Stimulated activated CD4-positive, alpha-beta T cell treated with anti-CD3 and anti-CD28 coated beads, Interleukin-4, amount 100 ng/mL, for 1 hour (primary cell): Measurements from ENCODE around the gene XRCC3.
"Not testable (repeated sequence)": the region's sequence is repeated elsewhere in the genome, so short reads cannot be mapped to it uniquely, and the experiment has no call there.

ENCODE experiments used
- DNase-seq: peaks from one replicate; pipeline ENCODE4 v3.0.0-alpha.2; 2020

Gene XRCC3

DNA sequence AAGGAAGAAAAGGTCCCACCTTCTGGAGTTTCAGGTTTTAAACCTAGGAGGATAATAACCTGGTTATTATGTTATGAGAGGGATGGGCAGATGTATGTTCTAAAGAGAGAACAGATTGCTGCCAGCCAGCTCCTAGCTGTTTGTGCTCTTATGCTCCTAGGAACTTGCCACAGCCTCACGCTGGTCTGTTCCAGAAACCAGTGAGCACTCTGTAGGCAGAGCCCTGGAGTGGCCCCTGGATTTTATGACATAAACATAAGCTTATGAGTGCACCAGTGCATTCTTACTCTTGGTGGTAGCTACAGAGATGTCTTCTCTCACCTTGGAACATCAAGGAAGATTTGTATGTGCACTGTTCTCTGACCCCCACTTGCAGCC is 58.5 kb downstream of the XRCC3 start:
- DNase-seq: no peak

DNA sequence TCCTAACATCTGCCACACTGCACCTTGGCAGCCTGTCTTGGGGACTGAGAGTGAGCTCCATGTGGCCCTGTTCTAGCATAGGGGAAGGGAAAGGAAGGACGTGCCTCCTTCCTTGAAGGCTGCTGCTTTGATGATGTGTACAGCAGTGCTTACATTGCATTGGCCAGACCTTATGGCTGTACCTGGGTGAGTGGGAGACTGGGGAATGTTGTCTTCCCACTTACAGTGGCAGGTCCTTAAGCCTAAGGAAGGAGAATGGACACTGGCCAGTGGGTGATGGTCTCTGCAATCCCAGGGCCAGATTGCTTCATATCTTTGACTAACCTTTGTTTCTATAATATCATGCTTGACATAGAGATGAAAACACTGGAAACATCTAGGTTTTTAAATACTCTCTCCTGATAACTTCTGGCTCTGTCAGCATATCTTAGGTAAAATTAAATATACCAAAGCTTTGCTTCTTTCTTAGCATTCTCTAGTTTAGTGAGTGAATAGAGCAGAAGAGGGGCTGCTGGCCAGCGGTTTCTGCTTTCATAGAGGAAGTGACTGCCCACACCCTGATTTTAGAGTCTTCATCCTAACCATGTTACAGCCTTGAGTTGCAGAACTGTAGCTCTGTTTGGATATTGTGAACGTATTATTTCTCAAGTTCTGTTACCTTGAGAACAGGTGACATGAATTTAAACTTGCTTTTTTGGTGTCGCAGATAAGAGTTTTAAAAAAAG is 59.1 kb downstream of the XRCC3 start:
- DNase-seq: no peak

DNA sequence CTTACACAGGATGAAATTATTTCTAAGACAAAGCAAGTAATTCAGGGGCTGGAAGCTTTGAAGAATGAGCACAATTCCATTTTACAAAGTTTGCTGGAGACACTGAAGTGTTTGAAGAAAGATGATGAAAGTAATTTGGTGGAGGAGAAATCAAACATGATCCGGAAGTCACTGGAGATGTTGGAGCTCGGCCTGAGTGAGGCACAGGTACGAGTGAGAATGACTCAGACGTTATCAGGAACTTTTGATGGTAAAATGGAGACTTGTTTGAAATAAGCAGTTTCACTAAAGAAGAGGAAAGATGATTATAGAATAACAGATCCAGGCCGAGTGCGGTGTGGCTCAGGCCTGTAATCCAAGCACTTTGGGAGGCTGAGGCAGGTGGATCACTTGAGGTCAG is 60.6 kb downstream of the XRCC3 start:
- DNase-seq: no peak

DNA sequence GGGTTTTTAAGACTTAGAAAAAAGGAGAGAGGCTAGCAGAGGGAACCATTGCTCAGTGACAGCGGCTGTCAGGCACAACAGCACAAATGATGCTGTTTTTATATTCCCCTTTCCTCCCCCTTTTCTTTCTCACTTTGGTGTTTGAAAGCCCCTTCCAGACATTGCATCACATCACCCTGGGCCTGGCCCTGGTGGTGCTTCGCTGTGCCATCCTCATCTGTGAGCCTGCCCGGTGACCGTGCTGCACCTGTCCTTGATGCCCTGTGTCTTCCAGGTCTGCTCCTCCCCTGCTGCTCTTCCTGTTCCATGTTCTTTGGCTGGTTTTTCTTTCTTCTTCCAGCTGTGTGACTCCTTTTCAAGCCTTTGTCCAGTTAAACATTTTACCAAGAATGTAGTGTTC is 61.4 kb downstream of the XRCC3 start:
- no peak for DNase-seq

DNA sequence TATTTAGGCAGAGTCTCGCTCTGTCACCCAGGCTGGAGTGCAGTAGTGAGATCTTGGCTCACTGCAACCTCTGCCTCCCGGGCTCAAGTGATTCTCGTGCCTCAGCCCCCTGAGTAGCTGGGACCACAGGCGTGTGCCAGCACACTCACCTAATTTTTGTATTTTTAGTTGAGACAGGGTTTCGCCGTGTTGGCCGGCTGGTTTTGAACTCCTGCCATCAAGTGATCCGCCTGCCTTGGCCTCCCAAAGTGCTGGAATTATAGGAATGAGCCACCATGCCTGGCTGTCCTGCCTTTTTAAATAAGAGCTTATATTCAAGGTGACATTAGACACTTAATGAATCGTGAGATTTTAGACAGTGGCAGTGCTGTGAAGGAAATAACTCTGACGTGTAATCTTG is 61.9 kb downstream of the XRCC3 start:
- DNase-seq: not testable (repeated sequence)

DNA sequence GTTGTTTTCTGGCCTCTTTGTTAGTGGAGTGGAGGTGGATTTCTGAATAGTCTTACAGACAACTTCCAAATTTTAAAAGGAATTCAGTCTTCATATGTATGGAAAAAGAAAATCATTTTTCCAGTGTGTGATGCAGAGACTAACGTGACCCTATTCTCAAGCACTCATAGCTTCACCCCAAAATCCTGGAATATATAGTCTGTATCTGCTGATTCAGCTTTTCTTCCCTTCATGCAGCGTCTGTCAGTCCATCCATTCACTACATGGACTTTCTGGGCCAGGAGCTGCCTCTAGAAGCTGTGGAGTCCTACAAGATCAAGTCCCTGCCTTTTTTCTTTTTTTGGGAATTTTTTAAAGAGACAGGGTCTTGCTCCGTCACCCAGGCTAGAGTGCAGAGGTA is 62.4 kb downstream of the XRCC3 start:
- no peak for DNase-seq

DNA sequence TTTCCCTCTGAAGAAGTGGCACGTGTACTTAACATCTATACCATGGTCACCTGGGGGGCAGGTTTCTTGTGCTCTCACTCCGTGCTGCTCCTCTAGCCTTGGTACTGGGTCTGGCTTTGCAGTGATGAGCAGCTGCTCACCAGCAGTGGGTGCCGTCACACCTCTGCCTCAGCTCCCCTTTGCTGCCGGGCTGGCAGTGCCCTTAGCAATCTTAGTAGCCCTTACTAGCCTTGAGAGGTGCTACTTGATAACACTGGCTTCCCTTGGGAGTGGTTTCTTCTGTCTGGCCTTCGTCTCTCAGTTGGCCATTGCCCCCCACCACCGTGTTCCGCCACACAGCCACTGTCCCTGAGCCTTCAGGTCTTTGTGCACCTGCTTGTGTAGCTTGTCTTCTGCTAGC is 63.7 kb downstream of the XRCC3 start:
- no peak for DNase-seq

DNA sequence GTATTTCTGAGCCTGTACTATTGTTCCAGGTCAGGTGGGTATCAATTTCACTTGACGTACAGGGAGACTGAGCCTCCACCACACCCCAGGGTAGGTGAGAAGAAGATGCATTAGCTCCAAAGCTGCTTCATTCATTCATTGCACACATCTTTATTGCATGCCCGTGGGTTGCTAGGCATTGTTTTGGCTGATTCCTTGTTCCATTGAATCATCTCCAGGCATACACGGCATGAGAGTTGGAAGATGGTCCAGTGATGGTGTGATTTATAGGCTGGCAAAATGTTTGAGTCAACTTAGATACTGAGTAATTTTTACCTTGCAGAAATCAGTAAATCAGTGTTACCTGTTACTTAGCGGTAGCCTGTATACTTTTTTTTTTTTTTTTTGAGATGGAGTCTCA is 65.0 kb downstream of the XRCC3 start:
- no peak for DNase-seq

DNA sequence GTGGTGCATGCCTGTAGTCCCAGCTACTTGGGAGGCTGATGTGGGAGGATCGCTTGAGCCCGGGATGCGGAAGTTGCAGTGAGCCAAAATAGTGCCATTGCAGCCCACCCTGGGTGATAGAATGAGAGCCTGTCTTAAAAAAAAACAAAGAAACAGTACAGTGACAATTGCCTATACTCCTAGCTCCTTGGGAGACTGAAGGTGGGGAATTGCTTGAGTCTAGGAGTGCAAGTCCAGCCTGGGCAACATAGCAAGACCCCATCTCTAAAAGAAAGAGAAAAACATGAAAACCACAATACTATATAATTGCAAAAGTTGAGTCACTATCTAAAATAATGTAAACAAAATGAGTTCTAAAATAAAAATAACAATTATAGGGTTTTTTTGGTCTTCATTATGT is 66.2 kb downstream of the XRCC3 start:
- no peak for DNase-seq
